Esophagus muscularis mucosa (tissue), 4 donors: ENCODE measurements around the gene DAPK2. TPM values are rescaled to one million over a fixed set of nuclear protein-coding genes. Genes with fewer than 3 reads are reported as not detected.

Experiments used
- DNase-seq: peaks from one replicate; pipeline ENCODE4 v3.0.0-alpha.2; 2017; ENCODE audit errors: extremely low spot score
- H3K27ac ChIP-seq, 4 donors: fragments of 200-600 bp; sonication (generic); replicated peaks in 1 of 4; 1 replicate in 3 of 4; 2 replicates in 1 of 4; pipeline ENCODE4 v1.5.1; 2016 to 2019; ENCODE audit warnings: mild to moderate bottlenecking in 1 of 4
- H3K27me3 ChIP-seq, 4 donors: fragments of 200-600 bp; sonication (generic); one replicate each; pipeline versions ENCODE4 v1.5.1 to v1.6.0; 2016 to 2019
- H3K36me3 ChIP-seq, 4 donors: fragments of 200-600 bp; sonication (generic); one replicate each; pipeline ENCODE4 v1.5.1; 2016 to 2019
- H3K4me1 ChIP-seq, 4 donors: fragments of 200-600 bp; sonication (generic); one replicate each; pipeline ENCODE4 v1.5.1; 2016 to 2019
- H3K4me3 ChIP-seq, 4 donors: fragments of 200-600 bp; sonication (generic); 1 replicate in 2 of 4; 2 replicates in 2 of 4; pipeline ENCODE4 v1.5.1; 2016 to 2019; ENCODE audit warnings: mild to moderate bottlenecking in 4 of 4, moderate library complexity in 1 of 4
- H3K9me3 ChIP-seq, 4 donors: fragments of 200-600 bp; sonication (generic); 1 replicate in 3 of 4; 2 replicates in 1 of 4; pipeline ENCODE4 v1.5.1; 2016 to 2019
- CTCF ChIP-seq, 3 experiments: fragments of 200-600 bp in 2 of 3; fragments of 450-650 bp in 1 of 3; sonication (generic) in 2 of 3; IDR thresholded peaks; one replicate each; pipeline ENCODE4 v1.5.1; 2017 to 2019; ENCODE audit warnings: antibody characterized with exemption in 3 of 3, mild to moderate bottlenecking in 2 of 3, moderate library complexity in 1 of 3
- EP300 ChIP-seq: sonication (generic); formaldehyde crosslinking; IDR thresholded peaks from one replicate; pipeline ENCODE4 v1.6.1; 2017; ENCODE audit warnings: antibody characterized with exemption
- POLR2A ChIP-seq: fragments of 450-650 bp; IDR thresholded peaks from one replicate; pipeline ENCODE4 v1.6.1; 2017; ENCODE audit warnings: antibody characterized with exemption, moderate library complexity, mild to moderate bottlenecking, low read depth
- POLR2AphosphoS5 ChIP-seq, 2 donors: sonication (generic); formaldehyde crosslinking; IDR thresholded peaks; one replicate each; pipeline ENCODE4 v1.6.1; 2017; ENCODE audit warnings: antibody characterized with exemption in 2 of 2
- WGBS: methylation state at CpG from one replicate; pipeline ENCODE4 v1.1.5; 2018; 5-methylcytosine and 5-hydroxymethylcytosine counted together
- intact Hi-C: fragments of 100-400 bp; cut with DNase I; formaldehyde crosslinking; loops from one replicate; pipeline ENCODE4 v1.15.1; 2023
- total RNA-seq, 4 donors: library from RNA; depleted of rRNA; stranded (reverse); fragments of >200 nt; gene quantifications; one replicate each; pipeline versions ENCODE4 v1.1.0 to v1.2.1, GENCODE V29; 2016

DAPK2 gene
- total RNA-seq, 4 donors from 2014 or later = 1.5 to 11.2 (median 7.3) TPM

DNA sequence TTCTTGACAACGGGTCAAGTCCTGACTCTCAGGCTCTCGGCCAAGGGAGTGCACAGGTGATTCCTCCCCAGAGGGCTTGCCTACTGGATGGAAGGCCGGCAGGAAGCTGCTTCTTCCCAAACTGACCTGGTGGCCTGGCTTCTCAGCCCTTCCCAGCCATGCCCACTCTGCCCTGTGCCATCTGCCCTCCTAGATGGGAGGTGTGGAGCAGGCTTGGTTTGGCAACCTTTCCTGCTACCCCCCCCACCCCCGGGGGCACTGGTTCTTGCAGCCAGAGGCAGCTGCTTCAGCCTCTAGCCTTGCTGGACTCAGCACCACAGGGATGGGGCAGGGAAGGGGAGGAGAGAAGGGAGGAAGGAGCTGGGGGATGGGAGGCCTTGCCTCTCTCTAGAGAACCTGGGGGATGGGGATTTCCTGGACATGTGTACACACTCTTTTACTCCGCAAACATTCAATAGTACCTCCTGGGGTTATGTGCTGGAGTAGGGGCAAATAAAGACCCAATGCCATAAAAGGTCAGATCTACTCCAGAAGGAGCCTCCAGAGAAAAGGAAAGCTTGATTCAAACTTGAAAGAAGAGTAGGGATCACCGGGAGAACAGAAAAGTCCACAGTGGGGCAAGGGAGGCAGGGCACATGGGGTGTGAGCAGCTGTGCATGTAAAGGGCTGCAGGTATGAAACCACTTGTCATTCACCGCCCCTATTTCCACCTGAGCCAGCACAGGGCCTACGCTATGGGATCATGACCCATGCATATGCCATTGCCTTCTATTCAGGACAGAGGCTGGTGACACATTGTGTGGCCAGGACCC lies 4.2 kb upstream of the DAPK2 start:
- no peak overlapping the region for H3K4me3 ChIP-seq
- no peaks in the 10 kb centered on the region for H3K9me3 ChIP-seq
- H3K27me3 ChIP-seq = peaks cover 0 to 26% (median 0%) of the 10 kb centered on the region in 4 donors
- TF ChIP-seq CTCF (IDR thresholded peaks at IDR 0.05) (no peak), EP300 (no peak), POLR2AphosphoS5 (IDR thresholded peaks at IDR 0.05) (no peak), POLR2A (no peak)
- H3K27ac ChIP-seq = no peak overlapping the region
- 82% methylated on average over 8 of the region's 8 CpGs for WGBS
- DNase-seq = no peak
- no peaks in the 10 kb centered on the region for H3K36me3 ChIP-seq
- intact Hi-C loops = no loop called here
- H3K4me1 ChIP-seq = peaks cover 8 to 17% (median 13%) of the 10 kb centered on the region in 4 donors

GRCh38 chr15:64048781-64049460 lies 2.6 kb upstream of the DAPK2 start:
- Histone ChIP-seq H3K36me3 (no peaks in the 10 kb centered on the region), H3K4me3 (no peak overlapping the region), H3K27ac (no peak overlapping the region), H3K27me3 (peaks cover 0 to 26% (median 0%) of the 10 kb centered on the region in 4 donors), H3K9me3 (no peaks in the 10 kb centered on the region), H3K4me1 (peaks cover 13 to 19% (median 17%) of the 10 kb centered on the region in 4 donors)
- intact Hi-C loops = loop anchor here (5.0 to 10.0 kb wide), 3 partner anchors 102 to 214 kb away; partner anchors contain the start of gene HERC1
- WGBS = 77% methylated on average over 1 of the region's 1 CpG
- no peak for DNase-seq
- no peak for TF ChIP-seq EP300
- TF ChIP-seq CTCF (IDR thresholded peaks at IDR 0.05) = no peak
- TF ChIP-seq POLR2A = no peak
- no peak for TF ChIP-seq POLR2AphosphoS5 (IDR thresholded peaks at IDR 0.05)

DNA sequence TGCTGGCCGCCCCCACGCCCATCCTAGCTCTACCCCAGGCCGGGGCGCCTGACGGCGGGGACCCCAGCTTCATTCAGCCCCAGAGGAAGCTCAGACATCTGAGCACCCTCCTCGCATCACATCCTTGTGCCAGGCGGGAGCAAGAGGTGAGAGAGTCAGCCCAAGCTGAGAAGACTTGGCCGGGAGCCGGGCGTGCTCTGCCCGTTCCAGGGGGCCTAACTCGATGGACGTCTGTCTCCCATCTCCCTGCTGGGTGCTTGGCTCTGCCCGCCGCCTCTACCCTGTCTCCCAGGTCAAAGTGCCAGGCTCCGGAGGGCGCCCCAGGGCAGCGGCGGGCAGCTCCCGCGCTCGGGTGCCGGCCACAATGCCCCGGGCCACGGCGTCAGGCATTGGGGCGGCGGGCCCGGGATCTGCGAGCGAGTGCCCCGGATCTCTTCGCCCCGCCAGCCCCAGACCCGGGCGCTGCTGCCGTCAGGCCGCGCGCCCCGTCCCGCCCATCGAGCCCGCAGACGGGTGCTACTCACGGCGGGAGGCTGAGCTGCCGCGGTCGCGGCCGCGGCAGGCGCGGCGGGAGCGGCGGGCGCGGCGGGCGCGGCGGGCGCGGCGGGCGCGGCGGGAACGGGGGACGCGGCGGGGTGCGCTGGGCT lies 388 bp downstream of the DAPK2 start:
- intact Hi-C loops = loop anchor here (5.0 to 10.0 kb wide), 3 partner anchors 99 to 211 kb away; partner anchors contain the start of gene HERC1

DNA sequence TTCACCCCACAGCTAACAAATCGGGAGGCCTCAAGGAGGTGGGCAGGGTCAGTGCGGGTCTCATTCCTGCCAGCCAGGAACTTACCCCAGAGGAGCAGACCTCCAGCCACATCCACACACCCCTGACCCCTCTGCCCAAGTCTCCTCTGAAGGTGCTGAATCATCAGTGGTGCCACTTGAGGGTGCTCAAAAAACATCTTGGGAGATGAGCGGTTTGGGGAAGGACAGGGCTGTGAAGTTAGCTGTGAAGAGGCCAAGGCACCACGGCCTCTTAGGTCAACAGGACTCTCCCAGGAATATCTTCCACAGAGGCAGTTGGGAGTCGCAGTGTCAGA lies 1.2 kb downstream of the DAPK2 start:
- intact Hi-C loops = loop anchor here (5.0 to 10.0 kb wide), 3 partner anchors 98 to 210 kb away; partner anchors contain the start of gene HERC1
- peaks cover 16 to 28% (median 21%) of the 10 kb centered on the region in 4 donors for H3K4me1 ChIP-seq
- peak overlapping the region in 2 of 4 donors; percentile 61 to 64 for H3K4me3 ChIP-seq
- WGBS = 86% methylated on average over 1 of the region's 5 CpGs
- DNase-seq = no peak
- no peak overlapping the region for H3K27ac ChIP-seq
- peaks cover 0 to 2% (median 0%) of the 10 kb centered on the region in 4 donors for H3K36me3 ChIP-seq
- peaks cover 0 to 22% (median 0%) of the 10 kb centered on the region in 4 donors for H3K27me3 ChIP-seq
- no peaks in the 10 kb centered on the region for H3K9me3 ChIP-seq
- TF ChIP-seq POLR2A (no peak), EP300 (no peak), POLR2AphosphoS5 (IDR thresholded peaks at IDR 0.05) (no peak), CTCF (IDR thresholded peaks at IDR 0.05) (no peak)

More for the DNA sequence above, 388 bp downstream of the DAPK2 start:
- Histone ChIP-seq H3K27me3 (peaks cover 0 to 26% (median 0%) of the 10 kb centered on the region in 4 donors), H3K27ac (peak overlapping the region in 1 of 4 donors; percentile 36), H3K36me3 (no peaks in the 10 kb centered on the region), H3K4me3 (peak overlapping the region; percentile 61 to 65 (median 62)), H3K9me3 (no peaks in the 10 kb centered on the region), H3K4me1 (peaks cover 16 to 28% (median 21%) of the 10 kb centered on the region in 4 donors)
- WGBS = 19% methylated on average over 10 of the region's 76 CpGs
- no peak for DNase-seq
- TF ChIP-seq POLR2AphosphoS5 (IDR thresholded peaks at IDR 0.05) (no peak), EP300 (no peak), CTCF (IDR thresholded peaks at IDR 0.05) (no peak), POLR2A (no peak)
